Caco-2 (cell line): Measurements from ENCODE around the gene SNX1. TPM values are rescaled to one million over a fixed set of nuclear protein-coding genes. Genes with fewer than 3 reads are reported as not detected.

Experiments used
- BruUV-seq: library from RNA; stranded (reverse); fragments of 400-500 nt; replicated peaks from 2 replicates; lab custom pipeline; 2021; lab: Mats Ljungman, UMichigan
- CTCF ChIA-PET: fragments of 300-600 bp; sonication (Branson Sonifier 250); formaldehyde crosslinking; loops from one replicate; lab custom pipeline; 2022; ENCODE audit warnings: antibody characterized with exemption; lab: Charles Lee
- POLR2A ChIA-PET: fragments of 300-600 bp; sonication (Branson Sonifier 250); formaldehyde crosslinking; loops from one replicate; lab custom pipeline; 2022; ENCODE audit warnings: antibody characterized with exemption; lab: Charles Lee
- DNase-seq, 2 experiments: peaks; one replicate each; pipeline versions ENCODE4 v3.0.0 to v3.0.0-alpha.2; 2020 to 2022
- H3K27me3 ChIP-seq: replicated peaks from 2 replicates; pipeline ENCODE4 v1.6.0; 2011; ENCODE audit warnings: low read length; ENCODE audit not compliant: control insufficient read depth, insufficient read depth
- H3K36me3 ChIP-seq: 2 replicates; pipeline ENCODE4 v1.5.1; 2011; ENCODE audit warnings: low read length; ENCODE audit not compliant: control insufficient read depth, insufficient read depth
- H3K4me1 ChIP-seq: fragments of 250-450 bp; sonication (Bioruptor Pico); 2 replicates; pipeline ENCODE4 v1.5.1; 2020; ENCODE audit warnings: mild to moderate bottlenecking
- H3K4me3 ChIP-seq: 2 replicates; pipeline ENCODE4 v1.5.1; 2011; ENCODE audit warnings: low read depth, mild to moderate bottlenecking, control low read depth, low read length
- H3K9me3 ChIP-seq: fragments of 250-450 bp; sonication (Bioruptor Pico); 2 replicates; pipeline ENCODE4 v1.5.1; 2020; ENCODE audit warnings: mild to moderate bottlenecking, moderate library complexity
- H3K27ac Mint-ChIP-seq: one replicate; pipeline ENCODE4 v1.8.0; 2022; ENCODE audit warnings: mixed read lengths; ENCODE audit not compliant: unreplicated experiment
- H3K27me3 Mint-ChIP-seq: one replicate; pipeline ENCODE4 v1.8.0; 2022; ENCODE audit warnings: mixed read lengths; ENCODE audit not compliant: insufficient read depth, unreplicated experiment
- H3K36me3 Mint-ChIP-seq: one replicate; pipeline ENCODE4 v1.8.0; 2022; ENCODE audit warnings: mild to moderate bottlenecking, mixed read lengths; ENCODE audit not compliant: insufficient read depth, unreplicated experiment
- H3K4me1 Mint-ChIP-seq: one replicate; pipeline ENCODE4 v1.8.0; 2022; ENCODE audit warnings: low read depth, mixed read lengths; ENCODE audit not compliant: unreplicated experiment
- H3K4me3 Mint-ChIP-seq: one replicate; pipeline ENCODE4 v1.8.0; 2022; ENCODE audit warnings: mild to moderate bottlenecking, moderate library complexity, mixed read lengths; ENCODE audit not compliant: unreplicated experiment
- H3K9me3 Mint-ChIP-seq: one replicate; pipeline ENCODE4 v1.8.0; 2022; ENCODE audit warnings: mixed read lengths; ENCODE audit not compliant: unreplicated experiment
- CTCF ChIP-seq, 2 experiments: fragments of 200-600 bp in 1 of 2; IDR thresholded peaks; 1 replicate in 1 of 2; 2 replicates in 1 of 2; pipeline versions ENCODE4 v1.5.1 to v1.8.0; 2011 to 2022; ENCODE audit warnings: antibody characterized with exemption in 1 of 2, control low read depth in 1 of 2, inconsistent platforms in 1 of 2, low read depth in 1 of 2, low read length in 1 of 2, mild to moderate bottlenecking in 1 of 2, moderate library complexity in 1 of 2; ENCODE audit not compliant: insufficient read depth in 1 of 2, severe bottlenecking in 1 of 2, unreplicated experiment in 1 of 2
- intact Hi-C: fragments of 100-400 bp; cut with micrococcal nuclease; formaldehyde crosslinking; loops from one replicate; pipeline ENCODE4 v1.10.0; 2022; ENCODE audit not compliant: unreplicated experiment
- total RNA-seq: library from RNA; stranded (reverse); gene quantifications from 2 replicates; pipeline ENCODE4 v1.2.3, GENCODE V29; 2022

Gene SNX1
- total RNA-seq, 1 experiment from 2014 or later = 75.7 TPM

DNA sequence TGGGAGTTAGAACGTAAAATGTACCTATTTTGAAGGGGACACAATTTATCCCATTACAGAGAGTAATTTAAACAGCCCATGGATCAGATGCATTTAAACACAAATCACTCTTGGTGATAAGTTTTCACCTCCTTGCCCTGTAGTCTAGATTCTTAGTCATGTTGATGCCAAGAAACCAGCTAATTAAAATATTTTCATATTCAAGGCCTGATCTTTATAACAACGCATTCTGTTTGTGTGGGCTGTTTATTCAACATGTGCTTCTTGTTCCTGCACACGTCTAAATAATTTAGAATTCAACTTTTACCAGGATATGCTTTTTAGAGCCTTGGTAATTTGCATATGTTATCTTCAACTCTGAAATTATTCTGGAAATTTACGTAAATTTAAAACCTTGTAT, 25.8 kb downstream of the SNX1 start:
- intact Hi-C loops = no loop called here
- H3K27ac Mint-ChIP-seq = no peak overlapping the region
- H3K4me1 Mint-ChIP-seq = no peaks in the 10 kb centered on the region
- H3K27me3 Mint-ChIP-seq = no peaks in the 10 kb centered on the region
- no peak overlapping the region for H3K4me3 Mint-ChIP-seq
- no peaks in the 10 kb centered on the region for H3K27me3 ChIP-seq
- H3K9me3 ChIP-seq = no peaks in the 10 kb centered on the region
- TF ChIP-seq CTCF (IDR thresholded peaks at IDR 0.05; ENCODE audit: insufficient read depth in 1 of 2, low read depth in 1 of 2, low read length in 1 of 2, severe bottlenecking in 1 of 2, unreplicated experiment in 1 of 2) = no peak
- no peaks in the 10 kb centered on the region for H3K9me3 Mint-ChIP-seq
- H3K36me3 ChIP-seq = no peaks in the 10 kb centered on the region; the same call in 1 of the 2 replicates
- H3K36me3 Mint-ChIP-seq = peaks cover 45% of the 10 kb centered on the region
- no TSS peak for BruUV-seq
- ChIA-PET CTCF (no interaction called here), POLR2A (no interaction called here)
- no peaks in the 10 kb centered on the region for H3K4me1 ChIP-seq
- H3K4me3 ChIP-seq = no peak overlapping the region
- no peak for DNase-seq

GRCh38 chr15:64122444-64122843, 26.7 kb downstream of the SNX1 start:
- H3K4me3 Mint-ChIP-seq = no peak overlapping the region
- Histone ChIP-seq H3K36me3 (no peaks in the 10 kb centered on the region; the same call in 1 of the 2 replicates), H3K9me3 (no peaks in the 10 kb centered on the region), H3K4me1 (no peaks in the 10 kb centered on the region), H3K27me3 (no peaks in the 10 kb centered on the region), H3K4me3 (no peak overlapping the region)
- TF ChIP-seq CTCF (IDR thresholded peaks at IDR 0.05; ENCODE audit: insufficient read depth in 1 of 2, low read depth in 1 of 2, low read length in 1 of 2, severe bottlenecking in 1 of 2, unreplicated experiment in 1 of 2) = no peak
- peaks cover 47% of the 10 kb centered on the region for H3K36me3 Mint-ChIP-seq
- intact Hi-C loops = no loop called here
- no peak for DNase-seq
- POLR2A ChIA-PET = no interaction called here
- no peaks in the 10 kb centered on the region for H3K9me3 Mint-ChIP-seq
- no TSS peak for BruUV-seq
- CTCF ChIA-PET = no interaction called here
- no peaks in the 10 kb centered on the region for H3K27me3 Mint-ChIP-seq
- H3K4me1 Mint-ChIP-seq = no peaks in the 10 kb centered on the region
- H3K27ac Mint-ChIP-seq = no peak overlapping the region

- Histone ChIP-seq H3K27me3 (no peaks in the 10 kb centered on the region), H3K4me1 (no peaks in the 10 kb centered on the region), H3K36me3 (no peaks in the 10 kb centered on the region; the same call in 1 of the 2 replicates), H3K4me3 (no peak overlapping the region), H3K9me3 (no peaks in the 10 kb centered on the region)
- DNase-seq = no peak
- Mint-ChIP-seq H3K27ac (no peak overlapping the region), H3K4me1 (no peaks in the 10 kb centered on the region), H3K36me3 (peaks cover 47% of the 10 kb centered on the region), H3K9me3 (no peaks in the 10 kb centered on the region), H3K27me3 (no peaks in the 10 kb centered on the region), H3K4me3 (no peak overlapping the region)
- CTCF ChIA-PET = no interaction called here
- intact Hi-C loops = no loop called here
- BruUV-seq = no TSS peak
- POLR2A ChIA-PET = no interaction called here
- TF ChIP-seq CTCF (IDR thresholded peaks at IDR 0.05; ENCODE audit: insufficient read depth in 1 of 2, low read depth in 1 of 2, low read length in 1 of 2, severe bottlenecking in 1 of 2, unreplicated experiment in 1 of 2) = no peak
Observed at GRCh38 chr15:64122936-64123351, 27.2 kb downstream of the SNX1 start.
